Glutamatergic neuron (in vitro differentiated cells): Measurements from ENCODE around the gene EIF2B2. TPM values are rescaled to one million over a fixed set of nuclear protein-coding genes. Genes with fewer than 3 reads are reported as not detected.

Experiments
- DNase-seq: peaks from one replicate; pipeline ENCODE4 v3.0.0; 2022
- H3K27ac Mint-ChIP-seq: one replicate; pipeline ENCODE4 v1.8.0; 2020; ENCODE audit warnings: mild to moderate bottlenecking, mixed read lengths, inconsistent platforms; ENCODE audit not compliant: unreplicated experiment
- H3K27me3 Mint-ChIP-seq: one replicate; pipeline ENCODE4 v1.8.0; 2020; ENCODE audit warnings: mild to moderate bottlenecking, moderate library complexity, mixed read lengths, inconsistent platforms; ENCODE audit not compliant: unreplicated experiment
- H3K36me3 Mint-ChIP-seq: one replicate; pipeline ENCODE4 v1.8.0; 2020; ENCODE audit warnings: mild to moderate bottlenecking, mixed read lengths, inconsistent platforms; ENCODE audit not compliant: unreplicated experiment
- H3K4me1 Mint-ChIP-seq: one replicate; pipeline ENCODE4 v1.8.0; 2020; ENCODE audit warnings: mild to moderate bottlenecking, low read depth, mixed read lengths, inconsistent platforms; ENCODE audit not compliant: unreplicated experiment
- H3K4me3 Mint-ChIP-seq: one replicate; pipeline ENCODE4 v1.8.0; 2020; ENCODE audit warnings: mild to moderate bottlenecking, mixed read lengths, inconsistent platforms; ENCODE audit not compliant: unreplicated experiment
- H3K9me3 Mint-ChIP-seq: one replicate; pipeline ENCODE4 v1.8.0; 2020; ENCODE audit warnings: mild to moderate bottlenecking, moderate library complexity, mixed read lengths, inconsistent platforms; ENCODE audit not compliant: unreplicated experiment
- CTCF ChIP-seq: fragments of 200-600 bp; sonication (generic); IDR thresholded peaks from one replicate; pipeline ENCODE4 v1.5.0; 2021; ENCODE audit not compliant: partially characterized antibody, unreplicated experiment
- total RNA-seq: library from RNA; stranded (reverse); fragmentation: NEBNext Ultra II Directional; extraction: Animal tissue kit (Norgen Biotek cat#: 25700); gene quantifications from one replicate; pipeline ENCODE4 v1.2.1, GENCODE V29; 2021; ENCODE audit not compliant: unreplicated experiment

EIF2B2 gene
- total RNA-seq, 1 donor from 2014 or later: 39.6 TPM

GRCh38 chr14:75044322-75044721 lies 41.6 kb downstream of the EIF2B2 start:
- Mint-ChIP-seq H3K9me3 (no peaks in the 10 kb centered on the region), H3K4me1 (peaks cover 3% of the 10 kb centered on the region), H3K4me3 (no peak overlapping the region), H3K36me3 (no peaks in the 10 kb centered on the region), H3K27me3 (no peaks in the 10 kb centered on the region), H3K27ac (no peak overlapping the region)
- no peak for DNase-seq
- TF ChIP-seq CTCF: no peak

GRCh38 chr14:75044752-75045151 lies 42.0 kb downstream of the EIF2B2 start:
- no peak for DNase-seq
- Mint-ChIP-seq H3K4me1 (peaks cover 3% of the 10 kb centered on the region), H3K27me3 (no peaks in the 10 kb centered on the region), H3K9me3 (no peaks in the 10 kb centered on the region), H3K27ac (no peak overlapping the region), H3K36me3 (no peaks in the 10 kb centered on the region), H3K4me3 (no peak overlapping the region)
- TF ChIP-seq CTCF: no peak

GRCh38 chr14:75046275-75046674 lies 43.6 kb downstream of the EIF2B2 start:
- Mint-ChIP-seq H3K9me3 (peaks cover under 1% of the 10 kb centered on the region), H3K4me3 (no peak overlapping the region), H3K36me3 (no peaks in the 10 kb centered on the region), H3K4me1 (peaks cover 3% of the 10 kb centered on the region), H3K27ac (no peak overlapping the region), H3K27me3 (peaks cover under 1% of the 10 kb centered on the region)
- DNase-seq: no peak
- no peak for TF ChIP-seq CTCF

GRCh38 chr14:75046899-75047298 lies 44.2 kb downstream of the EIF2B2 start:
- no peak for DNase-seq
- Mint-ChIP-seq H3K27me3 (peaks cover 4% of the 10 kb centered on the region), H3K9me3 (peaks cover 5% of the 10 kb centered on the region), H3K36me3 (no peaks in the 10 kb centered on the region), H3K4me1 (peaks cover 3% of the 10 kb centered on the region), H3K27ac (no peak overlapping the region), H3K4me3 (no peak overlapping the region)
- TF ChIP-seq CTCF: no peak

GRCh38 chr14:75047506-75047905 lies 44.8 kb downstream of the EIF2B2 start:
- peaks cover 4% of the 10 kb centered on the region for H3K27me3 Mint-ChIP-seq
- TF ChIP-seq CTCF: no peak
- peaks cover 5% of the 10 kb centered on the region for H3K9me3 Mint-ChIP-seq
- no peak overlapping the region for H3K27ac Mint-ChIP-seq
- no peak for DNase-seq
- H3K4me3 Mint-ChIP-seq: no peak overlapping the region
- H3K36me3 Mint-ChIP-seq: no peaks in the 10 kb centered on the region
- H3K4me1 Mint-ChIP-seq: no peaks in the 10 kb centered on the region
